NAMALWA (cell line): Measurements from ENCODE around the gene USP24.
"Not testable (repeated sequence)": the region's sequence is repeated elsewhere in the genome, so short reads cannot be mapped to it uniquely, and the experiment has no call there.

Experiments
- DNase-seq: peaks from one replicate; pipeline ENCODE4 v3.0.0-alpha.2; 2015; ENCODE audit warnings: low spot score

The USP24 gene

DNA sequence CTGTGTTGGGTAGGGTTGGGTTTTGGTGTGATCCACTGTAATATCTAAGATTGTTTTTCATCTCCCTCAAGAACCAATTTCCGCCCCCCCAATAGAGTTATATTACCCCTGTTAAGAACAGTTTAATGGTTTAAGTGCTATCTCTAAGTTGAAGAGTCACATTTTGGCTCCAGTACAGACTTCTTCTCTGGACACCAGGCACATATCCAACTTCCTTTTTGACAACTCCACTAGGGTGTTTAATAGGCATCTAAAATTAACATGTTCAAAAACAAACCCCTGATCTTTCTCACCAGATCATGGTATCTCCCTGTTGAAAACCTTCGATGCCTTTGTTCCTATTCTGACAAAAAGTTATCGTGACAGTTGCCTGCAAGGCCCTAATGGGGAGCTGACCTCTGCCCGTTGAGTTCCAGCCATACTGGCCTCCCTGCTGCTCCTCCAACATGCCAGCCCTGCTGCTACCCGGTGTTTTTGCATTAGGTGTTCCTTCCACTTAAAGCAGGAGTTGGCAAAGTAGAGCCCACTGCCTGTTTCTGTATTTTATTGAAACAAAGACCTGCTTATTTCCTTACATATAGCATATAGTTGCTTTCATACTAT is 18.6 kb downstream of the USP24 start:
- DNase-seq = no peak

DNA sequence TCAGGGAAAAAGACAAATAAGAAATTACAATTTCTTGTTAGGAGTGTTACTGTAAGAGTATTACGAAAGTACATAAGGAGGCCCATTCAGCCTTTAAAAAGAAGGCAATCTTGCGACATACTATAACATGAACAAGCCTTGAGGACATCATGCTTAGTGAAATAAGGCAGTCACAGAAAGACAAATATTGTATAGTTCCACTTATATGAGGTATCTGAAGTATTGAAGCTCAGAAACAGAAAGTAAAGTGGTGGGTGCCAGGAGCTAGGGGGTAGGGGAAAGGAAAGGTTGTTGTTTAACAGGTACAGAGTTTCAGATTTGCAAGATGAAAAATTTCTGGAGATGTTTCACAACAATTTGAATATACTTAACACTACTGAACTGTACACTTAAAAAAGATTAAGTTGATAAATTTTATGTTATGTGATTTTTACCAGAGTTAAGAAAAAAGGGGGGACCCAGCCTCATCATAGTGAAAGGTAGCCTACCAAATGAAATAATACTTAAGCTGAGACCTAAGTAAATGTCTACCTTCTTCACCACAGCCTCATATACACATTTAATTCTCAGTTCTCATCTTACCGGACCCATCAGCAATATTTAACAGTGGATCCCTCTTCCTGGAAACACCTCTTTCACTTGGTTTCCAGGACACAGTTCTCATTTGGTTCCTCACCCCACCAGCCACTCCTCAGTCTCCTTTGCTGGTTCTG is 19.5 kb downstream of the USP24 start:
- no peak for DNase-seq

DNA sequence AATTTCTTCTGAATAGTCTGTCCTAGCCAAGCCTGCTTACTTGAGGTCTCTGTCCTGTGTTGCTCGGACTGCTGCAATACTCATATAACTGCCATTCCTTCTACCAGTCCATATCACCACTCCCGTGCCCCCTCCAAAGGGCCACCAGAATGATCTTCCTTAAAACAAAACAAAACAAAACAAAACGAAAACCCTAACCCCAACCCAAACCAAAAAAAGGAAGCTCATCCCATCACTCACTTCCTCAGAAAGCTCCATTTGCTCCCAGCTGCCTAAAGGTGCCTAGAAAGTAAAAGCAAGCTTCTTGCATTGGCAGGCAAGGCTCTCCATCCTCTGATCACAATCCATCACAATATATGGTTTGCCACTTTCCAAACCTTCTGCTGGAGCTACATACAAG is 20.3 kb downstream of the USP24 start:
- no peak for DNase-seq

DNA sequence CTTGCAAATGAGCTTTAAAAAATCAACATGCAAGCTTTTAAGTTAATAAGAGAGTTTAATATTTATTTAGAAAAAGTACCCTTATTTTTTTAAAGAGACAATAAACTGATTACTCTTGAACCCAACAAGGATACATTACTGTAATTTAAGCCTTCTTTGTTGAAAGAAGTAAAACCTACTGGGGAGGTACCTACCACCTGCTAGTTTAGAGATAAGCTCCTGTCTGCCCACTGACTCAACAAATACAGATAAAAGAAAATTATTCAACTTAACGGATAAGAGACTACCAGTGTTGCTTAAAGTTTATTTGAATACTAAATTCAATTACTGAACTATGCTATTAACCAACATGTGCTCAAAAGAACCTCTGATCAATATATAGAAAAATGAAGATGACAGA is 23.1 kb downstream of the USP24 start:
- DNase-seq = no peak

DNA sequence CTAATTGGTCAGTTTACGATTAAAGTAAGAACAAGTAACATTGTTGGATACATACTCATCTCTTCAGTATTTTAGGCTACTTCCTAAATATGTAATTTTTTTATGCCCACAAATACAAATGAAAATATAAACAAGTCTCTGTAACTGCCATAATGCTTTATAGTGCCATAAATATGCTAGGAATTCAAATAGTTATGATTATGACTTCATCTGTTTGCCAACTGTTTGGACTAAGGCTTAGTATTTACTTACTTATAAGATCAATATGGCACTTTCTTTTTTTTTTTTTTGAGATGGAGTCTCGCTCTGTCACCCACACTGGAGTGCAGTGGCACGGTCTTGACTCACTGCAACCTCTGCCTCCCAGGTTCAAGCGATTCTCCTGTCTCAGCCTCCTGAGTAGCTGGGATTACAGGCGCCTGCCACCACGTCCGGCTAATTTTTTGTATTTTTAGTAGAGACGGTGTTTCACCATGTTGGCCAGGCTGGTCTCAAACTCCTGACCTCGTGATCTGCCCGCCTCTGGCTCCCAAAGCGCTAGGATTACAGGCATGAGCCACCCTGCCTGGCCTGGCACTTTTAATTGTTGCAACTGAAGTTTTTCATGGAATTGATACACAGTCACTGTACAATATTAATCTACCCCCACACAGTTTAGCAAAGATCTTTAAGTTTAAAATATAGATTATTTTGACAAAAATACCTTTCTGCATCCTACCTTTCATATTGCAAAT is 23.8 kb downstream of the USP24 start:
- not testable (repeated sequence) for DNase-seq

DNA sequence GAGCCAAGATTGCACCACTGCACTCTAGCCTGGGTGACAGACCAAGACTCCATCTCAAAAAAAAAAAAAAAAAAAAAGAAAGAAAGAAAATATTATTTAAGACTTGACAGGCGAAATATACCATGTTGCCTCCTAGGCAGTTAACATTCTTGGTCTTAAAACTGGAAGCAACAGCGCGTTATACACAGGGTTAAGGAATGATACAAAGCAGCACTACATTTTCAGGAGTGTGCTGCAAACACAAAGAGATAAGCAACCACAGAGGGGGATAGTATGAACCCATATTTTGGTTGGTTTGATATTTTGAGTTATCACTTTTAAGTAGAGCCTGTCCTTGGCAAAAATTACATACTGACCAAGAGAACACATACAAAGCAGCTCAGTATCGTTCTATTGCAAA is 25.1 kb downstream of the USP24 start:
- no peak for DNase-seq

DNA sequence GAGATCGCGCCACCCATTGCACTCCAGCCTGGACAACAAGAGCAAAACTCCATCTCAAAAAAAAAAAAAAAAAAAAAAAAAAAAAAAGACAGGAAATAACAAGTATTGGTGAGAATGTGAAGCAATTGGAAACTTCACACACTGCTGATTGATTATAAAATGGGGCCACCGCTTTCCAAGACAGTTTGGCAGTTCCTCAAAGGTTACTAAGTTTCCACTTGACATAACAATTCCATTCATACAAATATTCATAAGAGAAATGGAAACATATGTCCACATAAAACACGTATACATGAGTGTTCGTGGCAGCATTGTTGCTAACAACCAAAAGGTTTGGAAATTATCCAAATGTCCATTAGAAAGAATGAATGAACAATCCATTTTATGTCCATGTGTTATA is 26.3 kb downstream of the USP24 start:
- DNase-seq = no peak

DNA sequence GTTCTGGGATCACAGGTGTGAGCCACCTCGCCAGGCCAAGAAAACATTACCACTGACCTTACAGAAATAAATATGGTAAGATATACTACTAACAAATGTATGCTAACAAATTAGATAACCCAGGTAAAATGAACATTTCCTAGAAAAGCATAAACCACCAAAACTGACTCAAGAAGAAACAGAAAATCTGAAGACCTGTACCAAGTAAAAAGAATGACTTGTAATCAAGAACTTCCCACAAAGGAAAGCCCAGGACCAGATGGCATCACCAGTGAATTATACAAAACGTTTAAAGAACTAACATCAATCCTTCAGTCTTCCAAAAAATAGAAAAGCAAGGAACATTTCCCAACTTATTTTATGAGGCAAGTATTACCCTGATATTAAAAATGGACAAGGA is 29.3 kb downstream of the USP24 start:
- no peak for DNase-seq

DNA sequence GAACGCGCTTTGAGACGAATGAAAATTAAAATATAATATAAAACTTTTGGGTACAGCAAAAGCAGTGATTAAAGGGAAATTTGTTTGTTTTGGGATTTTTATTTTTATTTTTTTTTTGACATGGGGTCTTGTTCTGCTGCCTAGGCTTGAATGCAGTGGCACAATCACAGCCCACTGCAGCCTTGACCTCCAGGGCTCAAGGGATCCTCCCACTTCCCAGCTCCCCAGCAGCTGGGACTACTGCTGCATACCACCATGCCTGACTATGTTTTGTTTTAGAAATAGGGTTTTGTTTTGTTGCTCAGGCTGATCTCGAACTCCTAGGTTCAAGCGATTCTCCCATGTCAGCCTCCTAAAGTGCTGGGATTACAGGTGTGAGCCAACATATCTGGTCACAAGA is 30.3 kb downstream of the USP24 start:
- no peak for DNase-seq

DNA sequence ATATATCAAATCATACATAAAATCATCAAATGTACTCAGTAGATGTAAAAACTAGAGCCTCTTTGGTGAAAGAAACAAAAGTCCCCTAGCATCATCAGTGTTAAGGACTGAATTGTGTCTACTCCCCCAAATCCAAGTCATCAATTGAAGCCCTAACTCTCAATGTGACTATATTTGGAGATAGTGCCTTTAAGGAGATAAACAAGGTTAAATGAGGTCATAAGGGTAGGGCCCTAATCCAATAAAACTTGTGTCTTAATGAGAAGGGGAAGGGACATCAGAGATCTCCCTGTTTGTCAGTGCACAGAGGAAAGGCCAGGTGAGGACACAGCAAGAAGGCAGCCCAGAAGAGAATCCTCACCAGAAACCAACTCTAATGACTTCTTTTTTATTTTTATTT is 33.5 kb downstream of the USP24 start:
- DNase-seq = no peak

DNA sequence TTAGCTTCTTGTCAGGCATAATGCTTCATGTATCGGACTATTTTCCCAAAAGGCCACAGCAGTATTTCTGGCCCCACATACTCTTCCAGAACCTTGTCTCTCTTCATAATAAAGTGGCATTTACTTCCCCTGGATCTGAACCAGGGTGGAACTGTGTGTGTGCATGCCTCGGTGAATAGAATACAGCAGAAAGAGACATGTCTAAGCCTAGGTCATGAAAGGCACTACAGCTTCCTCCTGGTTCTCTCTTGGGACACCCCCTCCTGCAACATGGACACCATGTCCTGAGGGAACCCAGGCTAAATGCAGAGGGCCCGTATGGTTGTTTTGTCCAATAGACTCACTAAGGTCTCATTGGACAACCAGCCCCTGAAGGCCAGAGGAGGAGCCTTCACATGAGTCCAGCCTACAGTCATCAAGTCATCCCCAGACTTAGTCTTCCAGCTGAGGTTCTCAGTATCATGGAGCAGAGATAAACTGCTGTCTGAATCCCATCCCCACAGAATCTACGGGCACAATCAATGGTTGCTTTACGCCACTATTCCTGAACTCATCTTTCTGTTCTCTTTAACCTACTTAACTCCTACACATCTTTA is 35.0 kb downstream of the USP24 start:
- DNase-seq = no peak

DNA sequence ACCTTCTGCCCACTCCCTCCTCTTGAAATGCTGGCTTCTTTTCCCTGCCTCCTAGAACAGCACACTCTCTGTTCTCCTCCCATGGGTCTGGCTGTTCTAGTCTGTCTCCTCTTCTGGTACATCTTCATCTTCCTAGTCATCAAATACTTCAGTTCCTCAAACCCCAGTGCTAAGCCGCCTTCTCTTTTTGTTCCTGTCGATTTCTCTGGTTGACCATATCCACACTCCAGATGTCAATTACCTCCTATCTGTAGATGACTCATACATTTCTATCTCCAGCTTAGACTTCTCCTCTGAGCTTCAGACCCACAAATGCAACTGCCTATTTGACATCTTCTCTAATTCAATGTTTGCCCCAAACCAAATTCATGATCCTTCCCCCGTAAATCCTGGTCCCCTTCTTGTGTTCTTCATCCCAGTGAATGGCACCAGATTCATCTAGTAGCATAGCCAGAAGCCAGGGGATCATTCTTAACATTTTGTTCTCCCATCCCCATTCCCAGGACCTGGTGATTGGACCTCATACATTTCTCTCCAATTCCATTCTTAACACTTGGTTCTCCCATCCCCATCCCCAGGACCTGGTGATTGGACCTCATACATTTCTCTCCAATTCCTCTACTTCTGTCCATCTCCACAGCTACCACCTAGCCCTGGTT is 35.9 kb downstream of the USP24 start:
- DNase-seq = no peak

DNA sequence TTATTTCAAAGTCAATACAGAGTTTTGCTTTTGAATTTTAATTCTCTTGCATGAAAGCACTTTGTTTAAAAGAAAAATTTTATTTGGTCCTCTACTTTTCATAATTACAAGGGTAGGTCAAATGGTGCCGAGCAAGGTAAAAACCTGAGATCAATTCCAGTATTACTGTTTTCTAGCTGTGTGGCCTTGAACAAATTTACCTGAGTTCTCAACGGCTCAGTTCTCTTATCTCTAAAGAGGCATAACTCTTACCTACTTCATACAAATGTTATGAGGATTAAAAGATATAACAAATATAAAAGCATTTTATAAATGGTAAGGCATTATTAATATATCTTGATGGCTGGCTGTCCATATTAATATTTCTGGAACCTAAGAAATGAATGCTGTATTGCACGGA is 42.5 kb downstream of the USP24 start:
- no peak for DNase-seq

DNA sequence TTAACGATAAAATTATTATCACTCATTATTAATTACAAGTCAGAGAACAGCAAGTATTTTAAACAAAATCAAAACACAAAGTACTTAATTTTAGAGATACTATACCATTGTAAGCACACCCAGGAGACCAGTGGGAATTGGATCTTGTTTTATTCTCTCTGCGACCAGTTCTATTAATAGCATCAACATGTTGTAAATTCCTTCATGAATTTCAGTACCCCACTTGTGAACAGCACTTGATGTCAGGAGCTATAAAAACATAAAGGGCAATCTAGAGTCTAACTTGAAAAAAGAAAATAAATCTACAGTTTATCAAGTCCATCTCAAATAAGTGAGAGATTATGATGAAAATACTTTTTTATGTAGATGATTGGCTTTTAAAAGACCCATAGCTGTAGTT is 42.9 kb downstream of the USP24 start:
- no peak for DNase-seq

DNA sequence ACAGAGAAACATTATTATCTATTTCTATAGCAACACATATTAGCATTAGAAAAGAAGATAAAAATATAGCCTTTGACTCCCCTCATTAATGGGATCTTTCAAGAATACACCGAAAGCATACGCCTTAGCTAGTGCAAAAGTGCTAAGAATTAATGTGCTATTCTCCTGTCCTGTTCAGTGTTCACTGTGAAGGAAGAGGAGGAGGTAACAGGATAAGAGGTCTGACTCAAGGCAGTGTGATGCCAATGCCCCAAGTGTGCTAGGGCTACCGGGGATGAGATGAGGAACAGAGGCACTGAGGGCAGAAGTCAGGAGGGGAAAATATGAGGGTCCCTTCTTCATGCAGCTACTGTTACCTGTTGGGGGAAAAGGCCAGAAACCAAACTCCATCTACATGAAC is 43.5 kb downstream of the USP24 start:
- no peak for DNase-seq

DNA sequence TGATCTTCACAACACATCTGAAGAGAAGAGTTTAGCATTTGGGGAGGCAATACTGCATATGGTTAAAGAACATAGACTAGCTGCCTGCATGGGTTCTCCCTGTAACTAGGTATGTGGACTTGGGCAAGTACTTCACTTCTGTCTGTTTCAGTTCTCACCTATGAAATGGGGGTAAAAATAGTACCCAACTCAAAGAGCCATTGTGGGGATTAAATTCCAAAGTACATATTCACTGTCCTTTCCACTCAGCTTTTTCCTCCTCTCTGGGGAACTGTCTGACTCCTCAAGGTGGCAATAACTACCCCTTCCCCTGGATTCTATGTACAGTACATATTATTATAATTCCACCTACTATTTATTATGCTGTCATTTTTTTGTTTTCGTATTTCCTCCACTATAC is 44.7 kb downstream of the USP24 start:
- DNase-seq = no peak

DNA sequence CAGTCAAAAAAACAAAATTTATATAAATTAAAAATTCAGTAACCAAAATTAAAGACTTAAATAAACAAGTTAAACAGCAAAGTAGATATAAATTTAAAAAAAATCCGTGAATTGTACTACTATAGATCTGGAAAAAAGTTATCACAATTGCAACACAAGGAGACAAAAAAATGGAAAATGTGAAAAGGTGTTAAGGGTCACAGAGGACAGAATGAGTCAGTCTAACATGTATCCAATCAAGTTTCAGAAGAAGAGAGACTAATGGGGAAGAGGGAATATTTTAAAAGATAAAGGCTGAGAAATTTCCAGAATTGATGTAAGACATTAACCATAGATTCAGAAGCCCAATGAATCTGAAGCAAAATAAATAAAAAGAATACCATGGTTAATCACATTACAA is 46.0 kb downstream of the USP24 start:
- DNase-seq = no peak

DNA sequence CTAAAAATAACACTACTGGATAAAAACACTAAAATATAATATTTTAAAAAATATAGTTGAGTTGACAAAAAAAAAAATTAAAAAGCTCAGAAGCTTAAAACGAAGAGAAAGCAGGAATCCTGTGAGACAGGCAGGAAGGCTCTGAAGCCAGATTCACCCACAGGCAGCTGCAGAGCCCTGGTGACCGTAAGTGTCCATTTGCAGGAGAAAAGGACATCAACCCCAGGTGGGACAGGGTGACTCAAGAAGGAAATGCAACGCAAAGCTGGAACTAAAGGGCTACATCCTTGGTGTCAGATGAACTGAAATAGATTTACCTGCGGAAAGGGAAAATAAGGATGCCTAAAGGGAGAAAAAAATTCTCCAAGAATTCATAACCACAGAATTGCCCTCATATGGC is 46.8 kb downstream of the USP24 start:
- no peak for DNase-seq

DNA sequence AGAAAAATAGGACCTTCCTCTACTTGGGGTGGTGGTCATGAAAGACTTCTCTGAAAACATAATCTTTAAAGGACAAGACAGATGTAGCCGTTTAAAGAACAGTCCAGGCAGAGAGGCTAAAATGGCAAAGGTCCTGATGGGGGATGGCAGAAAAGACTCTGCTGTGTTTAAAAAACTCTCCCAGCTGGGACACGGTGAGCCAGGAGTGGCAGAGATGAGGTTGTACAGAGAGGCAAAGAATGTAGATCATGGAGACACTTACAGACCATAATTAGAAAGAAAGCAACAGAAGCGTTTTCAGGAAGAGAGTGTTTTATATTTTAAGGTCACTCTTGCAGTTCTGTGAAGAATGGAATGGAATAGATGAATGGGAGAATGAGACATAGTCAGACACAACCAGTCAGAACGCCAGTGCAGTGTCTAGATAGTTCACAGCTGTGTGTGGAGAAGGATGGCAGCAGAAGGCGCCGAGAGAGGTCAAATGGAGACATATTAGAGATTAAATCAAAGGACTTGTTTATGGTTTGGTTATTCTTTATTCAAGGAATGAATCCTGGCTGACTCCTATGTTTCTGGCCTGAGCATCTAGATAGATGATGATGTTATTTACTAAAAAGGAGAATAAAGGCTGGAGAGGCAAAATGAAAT is 47.8 kb downstream of the USP24 start:
- DNase-seq = no peak

DNA sequence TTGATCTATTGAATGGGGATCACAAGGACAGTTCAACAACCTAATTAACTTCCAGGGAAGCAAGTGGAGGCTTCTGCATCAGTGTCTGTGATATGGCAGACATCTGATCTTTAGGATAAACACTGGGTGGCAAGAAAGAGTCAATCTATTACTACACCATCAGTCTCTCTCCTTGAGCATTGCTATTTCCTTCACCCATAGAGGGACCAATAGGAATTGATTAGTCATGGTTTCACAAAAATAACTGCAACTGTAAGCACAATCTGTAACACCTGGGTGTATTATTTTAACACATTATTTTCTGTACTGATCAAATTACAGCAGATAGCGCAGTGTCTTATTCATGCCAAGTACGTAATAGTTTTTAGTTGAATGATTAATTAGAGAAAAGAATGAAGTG is 50.3 kb downstream of the USP24 start:
- DNase-seq = no peak

DNA sequence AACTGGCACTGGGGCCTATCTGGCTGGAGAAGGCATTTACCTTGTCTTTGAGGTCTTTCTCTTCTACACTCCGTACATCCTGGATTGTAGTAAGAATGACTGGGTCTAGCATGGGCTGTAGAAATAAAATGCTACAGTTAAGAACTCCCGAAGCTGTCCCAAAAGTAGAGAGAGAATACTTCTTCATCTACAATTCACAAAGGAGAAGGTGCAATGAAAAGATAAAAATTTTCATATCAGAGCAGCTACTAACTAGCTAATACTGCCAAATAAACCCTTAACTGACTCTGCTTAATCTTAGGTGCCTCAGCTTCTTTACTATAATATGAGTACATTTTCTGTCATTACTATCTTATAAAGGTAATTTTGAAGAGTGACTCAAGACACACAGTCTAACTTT is 55.6 kb downstream of the USP24 start:
- no peak for DNase-seq

DNA sequence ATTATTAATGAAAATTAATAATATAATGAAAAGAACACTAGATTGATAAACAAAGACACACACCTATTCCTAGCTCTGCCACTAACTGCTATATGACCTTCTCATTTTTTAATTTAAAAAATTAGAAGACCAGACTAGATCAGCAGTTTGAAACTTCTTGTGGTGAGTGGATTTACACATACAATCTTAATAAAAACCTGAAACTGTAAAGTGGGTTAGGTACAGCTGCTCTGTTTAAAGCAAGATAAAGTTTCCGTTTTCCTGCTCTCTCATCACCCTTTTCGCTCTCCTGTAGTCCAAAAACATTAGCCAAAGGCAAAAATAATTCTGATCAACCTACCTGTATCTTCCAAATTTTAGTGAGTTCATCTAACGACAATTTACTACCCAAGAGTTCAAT is 58.6 kb downstream of the USP24 start:
- DNase-seq = no peak
